Mesenteric fat pad (tissue), 1 donor: ENCODE results near the gene TMEM269. TPM values are rescaled to one million over a fixed set of nuclear protein-coding genes. Genes with fewer than 3 reads are reported as not detected.
A peak's percentile ranks its signal among the peaks of the same experiment; 100 is the strongest.

ENCODE experiments used
- DNase-seq: peaks from one replicate; pipeline ENCODE4 v3.0.0-alpha.2; 2020; ENCODE audit warnings: low spot score
- long read RNA-seq: library from polyadenylated mRNA; unstranded; transcript quantifications from one replicate; pipeline ENCODE4 v2.0.0, GENCODE V29; 2020
- total RNA-seq: library from RNA; stranded (reverse); fragmentation: NEBNext Ultra II Directional; extraction: Animal tissue kit (Norgen Biotek cat#: 25700); gene quantifications from one replicate; pipeline ENCODE4 v1.2.1, GENCODE V29; 2021
- donor health status: DM: yes; HTN: yes; CAD: no.

The TMEM269 gene
- not detected for total RNA-seq
- long read RNA-seq: 0 reads

- no peak for DNase-seq
These were observed at the start of gene TMEM269 for GRCh38 chr1:42784946-42785693. Gene TMEM269 (plus strand): TSS chr1:42784991. CDS start chr1:42789894, 4,903 bp downstream.

- DNase-seq: peak; percentile 75
These were observed 49.7 kb upstream of the TMEM269 start for GRCh38 chr1:42735056-42735455.

GRCh38 chr1:42735477-42736105 is 49.2 kb upstream of the TMEM269 start:
- peak; percentile 75 for DNase-seq

- DNase-seq: peak; percentile 81
These were observed 48.6 kb upstream of the TMEM269 start for GRCh38 chr1:42736152-42736551.

- DNase-seq: peak; percentile 47
These were observed 48.1 kb upstream of the TMEM269 start for GRCh38 chr1:42736571-42737200.

- peak; percentile 77 for DNase-seq
These were observed 47.5 kb upstream of the TMEM269 start for GRCh38 chr1:42737257-42737656.

- DNase-seq: peak; percentile 82
These were observed 46.7 kb upstream of the TMEM269 start for GRCh38 chr1:42737986-42738677.

- peak; percentile 85 for DNase-seq
These were observed 46.0 kb upstream of the TMEM269 start for GRCh38 chr1:42738678-42739226.

GRCh38 chr1:42739753-42740700 is 44.8 kb upstream of the TMEM269 start, which contains the start of gene CLDN19:
Gene CLDN19 (minus strand): TSS chr1:42740236. CDS start chr1:42740063, 173 bp downstream.
- DNase-seq: peak; percentile 73

GRCh38 chr1:42740851-42741580 is 43.8 kb upstream of the TMEM269 start:
- DNase-seq: peak; percentile 82

- no peak for DNase-seq
These were observed 43.1 kb upstream of the TMEM269 start for GRCh38 chr1:42741706-42742105.

- DNase-seq: peak; percentile 85
These were observed 42.6 kb upstream of the TMEM269 start for GRCh38 chr1:42742141-42742540.

- peak; percentile 65 for DNase-seq
These were observed 42.0 kb upstream of the TMEM269 start for GRCh38 chr1:42742617-42743316.

- DNase-seq: peak; percentile 77
These were observed 41.3 kb upstream of the TMEM269 start for GRCh38 chr1:42743317-42744147.

- no peak for DNase-seq
These were observed 40.7 kb upstream of the TMEM269 start for GRCh38 chr1:42744148-42744413.

GRCh38 chr1:42745851-42746250 is 38.9 kb upstream of the TMEM269 start:
- DNase-seq: peak; percentile 43

- DNase-seq: peak; percentile 81
These were observed 38.2 kb upstream of the TMEM269 start for GRCh38 chr1:42746436-42747105.
